Mucosa of stomach (tissue), 1 donor: ENCODE results near the gene ULK1.

Source experiments
- H3K27me3 ChIP-seq: one replicate; pipeline ENCODE4 v1.7.0; 2013; ENCODE audit warnings: mild to moderate bottlenecking, low read length; ENCODE audit not compliant: control insufficient read depth, insufficient read depth
- H3K36me3 ChIP-seq: one replicate; pipeline ENCODE4 v1.7.0; 2013; ENCODE audit warnings: low read length; ENCODE audit not compliant: control insufficient read depth, insufficient read depth
- H3K4me1 ChIP-seq: one replicate; pipeline ENCODE4 v1.7.0; 2013; ENCODE audit warnings: mild to moderate bottlenecking, low read length; ENCODE audit not compliant: control insufficient read depth, insufficient read depth
- H3K4me3 ChIP-seq: one replicate; pipeline ENCODE4 v1.7.0; 2013; ENCODE audit warnings: low read length
- H3K9ac ChIP-seq: one replicate; pipeline ENCODE4 v1.7.0; 2013; ENCODE audit warnings: mild to moderate bottlenecking, low read length, moderate library complexity
- H3K9me3 ChIP-seq: one replicate; pipeline ENCODE4 v1.7.0; 2013; ENCODE audit warnings: mild to moderate bottlenecking, low read length, moderate library complexity; ENCODE audit not compliant: control insufficient read depth
- donor health status: Pancreatic carcinoma.

ULK1 gene

DNA sequence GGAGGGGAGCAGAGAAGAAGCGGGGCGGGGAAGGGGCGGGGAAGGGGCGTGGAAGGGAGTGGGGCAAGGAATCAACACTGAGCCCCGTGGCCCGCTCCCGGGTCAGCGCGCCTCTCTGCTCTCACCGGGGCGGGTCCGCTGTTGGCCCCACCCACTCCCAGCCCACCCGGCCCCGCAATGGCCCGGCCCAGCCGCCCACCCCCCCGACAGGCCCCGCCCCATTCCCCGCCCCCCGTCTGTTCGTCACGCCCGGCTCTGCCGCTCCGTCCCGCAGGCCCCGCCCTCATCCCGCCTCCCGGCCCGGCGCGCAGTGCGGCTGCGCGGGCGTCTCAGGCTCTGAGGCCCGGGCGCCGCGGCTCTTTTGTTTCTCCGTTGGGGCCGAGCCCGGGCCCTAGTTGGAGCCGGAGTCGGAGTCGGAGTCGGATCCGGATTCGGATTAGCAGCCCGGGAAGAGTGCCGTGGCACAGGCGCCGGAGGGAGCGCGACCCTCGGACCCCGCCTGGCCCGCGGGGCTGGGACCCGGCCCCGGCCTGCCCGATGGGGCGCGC lies at the start of gene ULK1:
TSS of gene ULK1 (plus strand) at position 310 of the 548 bp plus-strand sequence. CDS start 380 bp downstream, outside the sequence.
- Histone ChIP-seq H3K4me1 (peaks cover 18% of the 10 kb centered on the region), H3K36me3 (no peaks in the 10 kb centered on the region), H3K4me3 (no peak within 1 kb of the TSS), H3K9ac (peak within 1 kb of the TSS; percentile 87), H3K9me3 (no peaks in the 10 kb centered on the region), H3K27me3 (no peaks in the 10 kb centered on the region)

DNA sequence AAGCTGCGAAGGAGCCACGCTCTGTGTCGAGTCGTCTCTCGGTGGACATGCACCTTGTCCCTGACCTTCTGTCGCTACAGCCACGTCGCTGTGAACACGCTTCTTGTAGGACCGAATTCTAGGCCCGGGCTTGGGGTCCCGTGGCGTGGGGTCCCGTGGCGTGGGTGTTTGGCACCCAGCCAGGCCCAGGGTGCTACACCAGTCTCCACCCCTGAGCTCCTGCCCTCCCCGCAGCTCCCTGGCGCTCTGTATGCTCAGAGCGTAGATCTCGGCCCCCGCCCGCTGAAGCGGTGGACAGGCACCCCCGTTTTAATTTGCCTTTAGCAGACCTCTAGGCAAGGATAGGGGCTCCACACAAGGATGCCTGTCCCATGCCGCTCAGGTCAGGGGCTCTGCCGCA lies 49.8 kb upstream of the ULK1 start:
- Histone ChIP-seq H3K9me3 (no peaks in the 10 kb centered on the region), H3K4me1 (no peaks in the 10 kb centered on the region), H3K27me3 (no peaks in the 10 kb centered on the region), H3K36me3 (no peaks in the 10 kb centered on the region), H3K4me3 (no peak overlapping the region), H3K9ac (no peak overlapping the region)

DNA sequence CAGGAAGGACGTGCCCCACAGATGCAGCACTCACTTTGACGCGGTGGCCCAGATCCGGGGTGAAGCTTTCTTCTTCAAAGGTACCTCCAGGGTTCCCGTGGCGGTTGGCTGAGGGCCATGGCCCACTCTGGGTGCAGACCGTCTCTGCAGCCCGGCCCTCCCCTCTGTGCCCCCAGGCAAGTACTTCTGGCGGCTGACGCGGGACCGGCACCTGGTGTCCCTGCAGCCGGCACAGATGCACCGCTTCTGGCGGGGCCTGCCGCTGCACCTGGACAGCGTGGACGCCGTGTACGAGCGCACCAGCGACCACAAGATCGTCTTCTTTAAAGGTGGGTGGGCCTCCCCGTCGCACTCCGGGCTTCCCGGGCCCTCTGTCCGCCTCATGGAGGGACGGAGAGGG lies 49.3 kb upstream of the ULK1 start:
- Histone ChIP-seq H3K27me3 (no peaks in the 10 kb centered on the region), H3K4me3 (no peak overlapping the region), H3K4me1 (no peaks in the 10 kb centered on the region), H3K9me3 (no peaks in the 10 kb centered on the region), H3K36me3 (no peaks in the 10 kb centered on the region), H3K9ac (no peak overlapping the region)

DNA sequence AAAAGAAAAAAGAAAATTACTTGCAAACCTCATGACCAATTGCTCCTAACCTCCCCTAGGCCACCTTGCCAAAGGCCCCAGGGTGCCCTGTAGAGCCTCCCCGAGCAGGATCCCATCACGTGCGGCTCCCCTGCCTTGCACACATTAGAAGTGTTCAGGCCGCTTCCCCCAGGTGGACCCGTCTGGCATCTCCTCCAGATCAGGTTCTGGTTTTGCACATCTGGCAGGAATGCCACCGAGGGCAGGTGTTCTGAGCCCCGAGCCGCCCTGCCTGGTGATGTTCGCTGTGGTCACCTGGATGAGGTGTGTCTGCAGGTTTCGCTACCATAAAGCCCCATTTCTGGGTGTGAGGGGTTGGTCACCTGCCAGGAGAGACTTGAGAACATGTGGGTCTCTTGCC lies 47.0 kb upstream of the ULK1 start:
- no peaks in the 10 kb centered on the region for H3K4me1 ChIP-seq
- no peak overlapping the region for H3K9ac ChIP-seq
- H3K36me3 ChIP-seq, result no peaks in the 10 kb centered on the region
- no peak overlapping the region for H3K4me3 ChIP-seq
- no peaks in the 10 kb centered on the region for H3K27me3 ChIP-seq
- H3K9me3 ChIP-seq, result no peaks in the 10 kb centered on the region

DNA sequence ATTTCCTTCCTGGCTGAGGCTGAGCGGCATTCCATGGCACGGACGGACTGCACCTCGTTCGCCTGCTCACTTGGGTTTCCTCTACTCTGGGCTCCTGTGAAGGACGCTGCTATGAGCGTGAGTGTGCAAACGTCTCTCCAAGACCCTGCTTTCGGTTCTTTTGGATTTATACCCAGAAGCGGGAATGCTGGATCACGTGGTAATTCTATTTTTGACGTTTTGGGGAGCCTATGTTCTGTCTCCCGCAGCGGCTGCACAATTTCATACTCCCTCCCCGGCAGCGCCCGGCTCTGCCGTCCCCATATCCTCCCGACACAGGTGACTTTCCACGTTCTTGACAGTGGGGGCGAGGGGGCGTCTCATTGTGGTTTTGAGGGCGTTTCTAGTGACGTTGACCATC lies 45.7 kb upstream of the ULK1 start:
- Histone ChIP-seq H3K9me3 (no peaks in the 10 kb centered on the region), H3K27me3 (no peaks in the 10 kb centered on the region), H3K4me3 (no peak overlapping the region), H3K36me3 (no peaks in the 10 kb centered on the region), H3K4me1 (no peaks in the 10 kb centered on the region), H3K9ac (no peak overlapping the region)

DNA sequence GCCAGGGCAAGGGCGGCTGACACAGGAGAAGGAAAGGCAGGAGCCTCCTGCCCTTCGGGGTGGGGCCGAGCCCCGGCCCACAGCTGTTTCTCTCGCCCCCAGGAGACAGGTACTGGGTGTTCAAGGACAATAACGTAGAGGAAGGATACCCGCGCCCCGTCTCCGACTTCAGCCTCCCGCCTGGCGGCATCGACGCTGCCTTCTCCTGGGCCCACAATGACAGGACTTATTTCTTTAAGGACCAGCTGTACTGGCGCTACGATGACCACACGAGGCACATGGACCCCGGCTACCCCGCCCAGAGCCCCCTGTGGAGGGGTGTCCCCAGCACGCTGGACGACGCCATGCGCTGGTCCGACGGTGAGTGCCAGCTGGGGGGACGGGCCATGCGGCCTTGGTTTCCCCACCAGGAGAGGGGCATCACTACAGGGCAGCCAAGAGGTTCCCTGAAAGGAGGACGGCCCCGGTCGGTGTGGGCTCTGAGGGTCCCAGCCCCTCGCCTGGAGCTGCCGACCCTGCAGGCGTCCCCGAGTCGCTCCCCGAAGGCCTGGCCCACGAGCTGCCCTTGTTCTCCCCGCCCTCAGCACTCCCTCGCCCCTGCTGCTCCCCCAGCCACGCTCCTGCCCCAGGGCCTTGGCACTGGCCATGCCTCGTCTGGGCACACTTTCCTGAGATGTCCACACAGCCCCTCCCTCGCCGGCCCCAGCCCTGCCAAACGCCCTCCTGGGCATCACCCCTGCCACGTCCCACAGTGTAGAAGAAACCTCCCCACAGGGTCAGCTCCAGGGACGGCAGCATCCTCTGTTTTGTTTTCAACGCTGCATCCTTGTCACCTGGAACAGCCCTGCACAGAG lies 44.5 kb upstream of the ULK1 start:
- H3K9me3 ChIP-seq, result no peaks in the 10 kb centered on the region
- no peak overlapping the region for H3K9ac ChIP-seq
- H3K27me3 ChIP-seq, result peaks cover 5% of the 10 kb centered on the region
- no peaks in the 10 kb centered on the region for H3K36me3 ChIP-seq
- no peaks in the 10 kb centered on the region for H3K4me1 ChIP-seq
- no peak overlapping the region for H3K4me3 ChIP-seq

DNA sequence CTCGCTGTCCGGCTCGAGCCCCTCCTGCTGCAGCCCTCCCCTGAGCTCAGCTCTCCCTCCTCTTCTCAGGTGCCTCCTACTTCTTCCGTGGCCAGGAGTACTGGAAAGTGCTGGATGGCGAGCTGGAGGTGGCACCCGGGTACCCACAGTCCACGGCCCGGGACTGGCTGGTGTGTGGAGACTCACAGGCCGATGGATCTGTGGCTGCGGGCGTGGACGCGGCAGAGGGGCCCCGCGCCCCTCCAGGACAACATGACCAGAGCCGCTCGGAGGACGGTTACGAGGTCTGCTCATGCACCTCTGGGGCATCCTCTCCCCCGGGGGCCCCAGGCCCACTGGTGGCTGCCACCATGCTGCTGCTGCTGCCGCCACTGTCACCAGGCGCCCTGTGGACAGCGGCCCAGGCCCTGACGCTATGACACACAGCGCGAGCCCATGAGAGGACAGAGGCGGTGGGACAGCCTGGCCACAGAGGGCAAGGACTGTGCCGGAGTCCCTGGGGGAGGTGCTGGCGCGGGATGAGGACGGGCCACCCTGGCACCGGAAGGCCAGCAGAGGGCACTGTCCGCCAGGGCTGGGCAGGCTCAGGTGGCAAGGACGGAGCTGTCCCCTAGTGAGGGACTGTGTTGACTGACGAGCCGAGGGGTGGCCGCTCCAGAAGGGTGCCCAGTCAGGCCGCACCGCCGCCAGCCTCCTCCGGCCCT lies 43.4 kb upstream of the ULK1 start:
- no peak overlapping the region for H3K9ac ChIP-seq
- H3K4me1 ChIP-seq, result no peaks in the 10 kb centered on the region
- H3K36me3 ChIP-seq, result no peaks in the 10 kb centered on the region
- H3K9me3 ChIP-seq, result no peaks in the 10 kb centered on the region
- H3K4me3 ChIP-seq, result no peak overlapping the region
- H3K27me3 ChIP-seq, result peaks cover 15% of the 10 kb centered on the region

DNA sequence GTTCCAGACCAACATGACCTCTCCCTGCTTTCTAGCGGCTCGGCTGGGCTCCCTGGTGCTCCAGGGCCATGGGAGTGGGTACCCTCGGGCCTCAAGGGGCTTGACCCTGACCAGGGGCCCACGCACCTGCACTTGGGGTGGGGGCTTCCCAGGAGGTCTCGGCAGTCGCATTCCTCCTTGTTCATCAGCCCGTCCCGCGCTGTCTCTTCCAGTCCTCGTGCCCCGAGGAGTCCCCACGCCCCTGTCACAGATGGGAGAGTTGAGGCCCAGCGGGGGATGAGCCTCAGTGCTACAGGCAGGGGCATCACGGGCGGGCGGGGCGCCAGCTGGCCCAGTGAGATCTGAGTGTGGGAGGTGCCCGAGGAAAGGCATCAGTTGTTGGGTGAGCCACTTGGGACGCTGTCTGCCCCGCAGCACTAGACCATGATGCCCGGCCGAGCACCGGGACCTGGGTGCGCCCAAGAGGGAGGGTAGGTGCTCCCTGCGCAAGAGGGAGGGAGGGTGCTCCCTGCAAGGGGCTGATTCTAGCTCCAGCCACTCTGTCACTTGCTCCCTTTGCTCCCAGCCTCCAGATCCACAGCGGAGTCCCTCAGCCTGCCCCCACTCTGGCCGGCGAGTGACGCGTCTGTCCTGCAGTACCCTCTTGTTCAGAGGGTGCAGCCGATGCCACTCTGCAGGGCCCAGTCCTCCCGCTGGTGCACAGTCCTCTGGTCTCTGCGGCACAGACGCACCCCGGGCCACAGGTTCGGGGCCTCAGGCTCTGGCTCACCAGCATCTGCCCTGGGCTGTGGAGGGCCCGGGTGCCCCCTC lies 42.5 kb upstream of the ULK1 start:
- no peaks in the 10 kb centered on the region for H3K4me1 ChIP-seq
- no peak overlapping the region for H3K4me3 ChIP-seq
- no peaks in the 10 kb centered on the region for H3K9me3 ChIP-seq
- no peaks in the 10 kb centered on the region for H3K36me3 ChIP-seq
- peaks cover 21% of the 10 kb centered on the region for H3K27me3 ChIP-seq
- H3K9ac ChIP-seq, result no peak overlapping the region

DNA sequence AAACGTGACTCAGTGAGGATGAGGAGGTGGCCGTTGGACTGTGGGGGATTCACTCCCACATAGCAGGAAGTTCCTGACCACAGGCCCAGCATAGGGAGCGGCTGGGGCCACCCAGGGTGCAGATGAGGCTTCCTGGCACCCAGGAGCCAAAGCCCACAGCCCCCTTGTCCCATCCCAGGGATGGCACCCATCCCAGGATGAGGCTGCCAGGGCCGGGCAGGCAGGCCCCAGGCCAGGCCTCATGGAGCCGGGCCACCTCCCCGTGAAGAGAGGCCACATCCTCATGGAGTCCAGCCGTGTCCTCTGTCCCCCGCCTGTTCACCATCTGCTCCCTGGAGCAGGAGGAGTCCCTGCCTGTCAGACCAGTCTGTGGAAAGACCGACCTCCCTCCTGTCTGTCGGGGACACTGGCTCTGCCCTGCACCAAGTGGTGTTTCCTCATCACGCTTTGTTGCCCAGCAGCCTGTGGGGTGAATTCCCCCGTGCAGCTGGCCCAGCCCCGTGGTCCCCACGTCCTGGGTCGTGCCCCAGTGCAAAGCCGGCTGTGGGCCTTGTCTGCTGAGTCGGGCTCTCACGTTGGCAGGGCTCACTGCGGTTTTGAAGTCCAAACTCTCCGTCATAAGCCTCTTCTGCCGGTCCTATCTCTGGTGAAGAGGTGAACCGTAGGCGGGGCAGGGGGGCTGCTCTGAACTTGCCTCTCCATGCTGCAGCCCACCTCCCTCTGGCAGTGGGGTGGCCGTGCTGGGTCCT lies 41.7 kb upstream of the ULK1 start:
- no peaks in the 10 kb centered on the region for H3K9me3 ChIP-seq

DNA sequence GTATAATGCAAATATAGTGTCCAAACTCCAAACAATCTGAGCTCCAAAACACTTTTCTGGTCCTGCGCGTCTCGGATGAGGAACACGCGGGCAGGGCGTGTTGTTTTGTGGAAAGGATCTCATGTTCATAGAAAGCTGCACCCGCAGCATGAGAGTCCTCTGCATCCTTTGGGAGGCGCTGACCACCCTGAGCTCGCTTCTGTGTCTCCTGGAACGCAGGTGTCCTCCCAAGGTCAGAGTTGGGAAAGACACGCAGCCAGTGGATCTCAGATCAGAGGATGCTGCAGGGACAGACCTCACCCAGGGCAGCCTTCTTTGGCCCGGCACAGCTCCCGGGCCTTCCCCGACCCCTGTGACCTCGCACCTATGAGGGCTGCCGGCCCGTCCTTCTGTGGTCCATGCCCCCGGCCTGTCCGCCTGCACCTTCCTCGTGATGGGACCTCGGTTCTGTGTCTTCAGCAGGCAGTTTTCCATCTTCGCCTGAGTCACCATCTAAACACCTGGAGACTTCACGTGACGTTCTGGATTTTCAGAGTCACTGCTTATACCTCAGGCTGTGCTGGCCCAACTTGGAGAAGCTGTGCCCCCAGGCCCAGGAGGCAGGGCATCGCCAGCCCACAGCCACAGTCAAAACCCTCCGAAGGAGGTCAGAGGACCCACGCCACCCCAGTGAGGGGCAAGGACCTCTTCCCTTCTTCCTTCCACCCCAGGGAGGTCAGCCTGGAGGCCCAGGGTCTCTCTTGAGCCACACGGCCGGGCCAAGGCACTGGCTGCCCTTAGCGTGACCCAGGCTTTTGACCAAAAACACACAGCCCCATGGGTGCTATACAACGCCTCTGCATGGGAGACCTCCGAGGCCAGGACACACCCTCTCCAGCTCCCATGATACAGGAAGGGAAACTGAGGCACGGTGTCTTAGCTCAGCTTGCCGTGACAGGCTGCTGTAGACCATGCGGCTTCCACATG lies 40.3 kb upstream of the ULK1 start:
- Histone ChIP-seq H3K36me3 (no peaks in the 10 kb centered on the region), H3K9ac (no peak overlapping the region), H3K4me1 (no peaks in the 10 kb centered on the region), H3K27me3 (peaks cover 27% of the 10 kb centered on the region), H3K9me3 (no peaks in the 10 kb centered on the region), H3K4me3 (no peak overlapping the region)

More for the DNA sequence above, 41.7 kb upstream of the ULK1 start:
- no peak overlapping the region for H3K9ac ChIP-seq
- no peaks in the 10 kb centered on the region for H3K36me3 ChIP-seq
- no peak overlapping the region for H3K4me3 ChIP-seq
- peaks cover 25% of the 10 kb centered on the region for H3K27me3 ChIP-seq
- no peaks in the 10 kb centered on the region for H3K4me1 ChIP-seq
